ENCODE results near the gene MAMSTR.

The MAMSTR gene

GRCh38 chr19:48746110-48746509 lies 26.6 kb upstream of the MAMSTR start:
- DNase-seq: no peak

GRCh38 chr19:48745208-48745995 lies 25.9 kb upstream of the MAMSTR start:
- DNase-seq: peak; percentile 16

GRCh38 chr19:48742096-48742495 lies 22.6 kb upstream of the MAMSTR start:
- DNase-seq: no peak

GRCh38 chr19:48741129-48741999 lies 21.8 kb upstream of the MAMSTR start:
- no peak for DNase-seq

- DNase-seq: no peak
These were observed 20.8 kb upstream of the MAMSTR start, which contains the start of gene RASIP1 for GRCh38 chr19:48740164-48740972. Gene RASIP1, minus strand, starts transcription at chr19:48740610. Its CDS starts 328 bp downstream, at chr19:48740282.

- no peak for DNase-seq
These were observed 20.1 kb upstream of the MAMSTR start for GRCh38 chr19:48739404-48740163.

GRCh38 chr19:48738557-48739403 lies 19.3 kb upstream of the MAMSTR start:
- no peak for DNase-seq

- DNase-seq: no peak
These were observed 18.0 kb upstream of the MAMSTR start for GRCh38 chr19:48737360-48737998.

- no peak for DNase-seq
These were observed 15.6 kb upstream of the MAMSTR start for GRCh38 chr19:48735031-48735615.

GRCh38 chr19:48734625-48735024 lies 15.1 kb upstream of the MAMSTR start:
- no peak for DNase-seq

- DNase-seq: no peak
These were observed 11.9 kb upstream of the MAMSTR start for GRCh38 chr19:48731452-48731851.

- DNase-seq: no peak
These were observed 9.6 kb upstream of the MAMSTR start for GRCh38 chr19:48728911-48729664.

GRCh38 chr19:48726556-48726955 lies 7.0 kb upstream of the MAMSTR start:
- no peak for DNase-seq

- no peak for DNase-seq
These were observed 5.5 kb upstream of the MAMSTR start for GRCh38 chr19:48724796-48725753.

GRCh38 chr19:48722196-48722708 lies 2.7 kb upstream of the MAMSTR start:
- DNase-seq: no peak

GRCh38 chr19:48720613-48721296 lies 1.2 kb upstream of the MAMSTR start:
- DNase-seq: peak; percentile 98

GRCh38 chr19:48720251-48720612 lies 707 bp upstream of the MAMSTR start:
- DNase-seq: no peak

Data from amniotic stem cell (primary cell).